ENCODE results near the gene SLC22A3. TPM values are rescaled to one million over a fixed set of nuclear protein-coding genes. Genes with fewer than 3 reads are reported as not detected.

The SLC22A3 gene
- total RNA-seq, 1 donor from 2014 or later, result 1.7 TPM

DNA sequence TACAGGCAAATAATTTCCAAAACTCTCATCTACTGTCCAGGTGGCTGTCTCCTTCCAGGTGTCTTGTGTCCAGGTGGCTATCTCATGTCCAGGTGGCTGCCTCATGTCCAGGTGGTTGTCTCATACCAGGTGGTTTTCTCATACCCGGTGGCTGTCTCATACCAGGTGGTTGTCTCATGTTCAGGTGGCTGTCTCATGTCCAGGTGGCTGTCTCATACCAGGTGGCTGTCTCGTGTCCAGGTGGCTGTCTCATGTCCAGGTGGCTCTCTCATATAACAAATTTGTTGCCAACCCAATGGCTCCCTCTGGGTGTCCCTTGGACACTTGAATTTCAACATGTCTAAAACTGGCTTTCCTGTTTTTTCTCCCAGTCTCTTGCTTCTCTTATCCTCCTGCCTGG lies 14.3 kb upstream of the SLC22A3 start:
- H3K9me3 Mint-ChIP-seq (ENCODE audit: low read depth), result no peaks in the 10 kb centered on the region
- H3K4me1 Mint-ChIP-seq (ENCODE audit: low read depth), result no peaks in the 10 kb centered on the region
- H3K36me3 Mint-ChIP-seq (ENCODE audit: insufficient read depth), result no peaks in the 10 kb centered on the region
- no peak overlapping the region for H3K27ac Mint-ChIP-seq
- DNase-seq (ENCODE audit: low spot score, unreplicated experiment), result no peak
- H3K4me3 Mint-ChIP-seq (ENCODE audit: low read depth), result no peak overlapping the region
- peaks cover 18% of the 10 kb centered on the region for H3K27me3 Mint-ChIP-seq
- TF ChIP-seq CTCF (IDR thresholded peaks at IDR 0.05; ENCODE audit: unreplicated experiment), result no peak

GRCh38 chr6:160336200-160336599 lies 12.0 kb upstream of the SLC22A3 start:
- Mint-ChIP-seq H3K27ac (no peak overlapping the region), H3K9me3 (ENCODE audit: low read depth) (no peaks in the 10 kb centered on the region), H3K27me3 (peaks cover 12% of the 10 kb centered on the region), H3K4me1 (ENCODE audit: low read depth) (no peaks in the 10 kb centered on the region), H3K4me3 (ENCODE audit: low read depth) (no peak overlapping the region), H3K36me3 (ENCODE audit: insufficient read depth) (no peaks in the 10 kb centered on the region)
- no peak for TF ChIP-seq CTCF (IDR thresholded peaks at IDR 0.05; ENCODE audit: unreplicated experiment)
- DNase-seq (ENCODE audit: low spot score, unreplicated experiment), result no peak

DNA sequence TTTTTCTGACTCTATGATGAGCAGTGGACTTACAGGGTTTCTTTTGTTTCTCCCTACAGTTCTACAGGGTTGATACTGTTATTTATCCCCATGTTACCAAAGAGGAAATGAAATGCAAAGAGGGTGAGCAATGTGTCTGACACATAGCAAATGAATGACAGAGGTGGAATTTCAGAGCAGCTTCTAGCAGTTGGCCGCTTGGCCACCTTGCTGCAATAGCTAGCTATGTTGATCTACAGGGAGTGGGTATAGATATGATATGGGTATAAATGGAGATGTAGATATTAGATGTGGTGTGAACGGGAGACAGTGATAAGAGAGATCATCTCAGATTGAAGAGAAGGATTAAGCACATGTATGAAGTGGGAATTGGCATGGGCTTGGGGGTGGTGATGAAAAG lies 10.9 kb upstream of the SLC22A3 start:
- Mint-ChIP-seq H3K36me3 (ENCODE audit: insufficient read depth) (no peaks in the 10 kb centered on the region), H3K9me3 (ENCODE audit: low read depth) (no peaks in the 10 kb centered on the region), H3K4me3 (ENCODE audit: low read depth) (no peak overlapping the region), H3K27ac (no peak overlapping the region), H3K27me3 (peaks cover 12% of the 10 kb centered on the region), H3K4me1 (ENCODE audit: low read depth) (no peaks in the 10 kb centered on the region)
- no peak for DNase-seq (ENCODE audit: low spot score, unreplicated experiment)
- no peak for TF ChIP-seq CTCF (IDR thresholded peaks at IDR 0.05; ENCODE audit: unreplicated experiment)

DNA sequence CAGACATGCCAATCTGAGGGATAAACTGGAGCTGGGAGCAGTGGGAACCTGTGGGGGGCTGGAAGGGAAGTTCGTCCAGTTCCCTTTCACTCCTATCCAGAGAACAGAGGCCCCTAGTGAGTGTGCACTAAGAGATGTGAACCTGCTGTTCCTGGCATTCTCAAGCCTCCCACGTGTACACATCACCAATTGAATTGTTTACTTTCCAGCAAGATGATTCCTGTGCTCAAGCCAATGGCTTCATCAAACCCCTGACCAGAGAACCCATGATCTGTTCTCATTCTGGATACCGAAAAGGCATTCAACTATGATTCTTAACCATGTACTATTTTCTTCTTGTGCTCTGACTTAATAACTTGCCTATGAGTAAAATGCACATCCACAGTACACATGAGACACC lies 10.2 kb upstream of the SLC22A3 start:
- H3K9me3 Mint-ChIP-seq (ENCODE audit: low read depth), result no peaks in the 10 kb centered on the region
- TF ChIP-seq CTCF (IDR thresholded peaks at IDR 0.05; ENCODE audit: unreplicated experiment), result no peak
- H3K27ac Mint-ChIP-seq, result no peak overlapping the region
- H3K36me3 Mint-ChIP-seq (ENCODE audit: insufficient read depth), result no peaks in the 10 kb centered on the region
- H3K4me1 Mint-ChIP-seq (ENCODE audit: low read depth), result peaks cover under 1% of the 10 kb centered on the region
- H3K4me3 Mint-ChIP-seq (ENCODE audit: low read depth), result no peak overlapping the region
- H3K27me3 Mint-ChIP-seq, result peaks cover 11% of the 10 kb centered on the region
- no peak for DNase-seq (ENCODE audit: low spot score, unreplicated experiment)

DNA sequence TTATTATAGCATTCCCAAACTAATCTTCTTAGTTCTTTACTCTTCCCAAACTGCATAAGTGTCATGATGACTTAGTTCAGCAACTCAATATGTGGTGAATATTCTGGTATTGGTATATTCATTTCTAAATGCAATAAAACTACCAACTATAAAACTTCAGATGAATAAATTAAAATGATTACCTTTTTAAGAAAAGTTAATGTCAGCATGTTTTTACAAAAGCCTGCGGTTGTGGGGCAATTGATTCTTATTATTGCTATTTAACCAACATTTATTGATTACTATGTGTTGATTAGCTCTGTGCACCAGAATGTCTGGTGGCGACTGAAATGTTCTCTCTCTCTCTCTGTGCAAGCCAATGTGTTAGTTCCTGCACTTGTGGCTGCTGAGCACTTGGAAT lies 5.0 kb upstream of the SLC22A3 start:
- Mint-ChIP-seq H3K27ac (no peak overlapping the region), H3K9me3 (ENCODE audit: low read depth) (no peaks in the 10 kb centered on the region), H3K27me3 (peaks cover 32% of the 10 kb centered on the region), H3K4me3 (ENCODE audit: low read depth) (no peak overlapping the region), H3K36me3 (ENCODE audit: insufficient read depth) (no peaks in the 10 kb centered on the region), H3K4me1 (ENCODE audit: low read depth) (peaks cover 2% of the 10 kb centered on the region)
- no peak for TF ChIP-seq CTCF (IDR thresholded peaks at IDR 0.05; ENCODE audit: unreplicated experiment)
- no peak for DNase-seq (ENCODE audit: low spot score, unreplicated experiment)

All from progenitor cell of endocrine pancreas (in vitro differentiated cells).